RWPE1 (cell line): Measurements from ENCODE around the gene SCIN.

Source experiments
- CTCF ChIA-PET: fragments of 350-600 bp; sonication (Branson Sonifier 250); formaldehyde crosslinking; extraction: SDS; loops from one replicate; lab custom pipeline; 2021; lab: Yijun Ruan, JAX
- POLR2A ChIA-PET: fragments of 400-600 bp; formaldehyde crosslinking; extraction: SDS; loops from one replicate; lab custom pipeline; 2020; ENCODE audit warnings: antibody characterized with exemption; ENCODE audit not compliant: low non-redundant PET; lab: Yijun Ruan, JAX
- DNase-seq: peaks from one replicate; pipeline ENCODE4 v3.0.0; 2012; ENCODE audit warnings: low spot score
- H3K27ac ChIP-seq: fragments of 450-650 bp; 2 replicates; pipeline ENCODE4 v1.5.1; 2017
- CTCF ChIP-seq: fragments of 450-650 bp; conservative IDR thresholded peaks from 2 replicates; pipeline ENCODE4 v1.5.1; 2017; ENCODE audit warnings: low read depth, mild to moderate bottlenecking

SCIN gene

GRCh38 chr7:12584930-12585329 lies 14.4 kb downstream of the SCIN start:
- ChIA-PET POLR2A (no interaction called here), CTCF (no interaction called here)
- no peak for TF ChIP-seq CTCF
- no peak overlapping the region for H3K27ac ChIP-seq
- no peak for DNase-seq

- DNase-seq = no peak
- no peak for TF ChIP-seq CTCF
- H3K27ac ChIP-seq = no peak overlapping the region
- ChIA-PET POLR2A (interaction anchor here (0.6 kb wide), 1 partner anchor 15 kb away, joined by 3 read pairs; no protein-coding TSS in a partner anchor), CTCF (no interaction called here)
Observed at GRCh38 chr7:12586271-12586670, 15.8 kb downstream of the SCIN start.

- DNase-seq = no peak
- no peak for TF ChIP-seq CTCF
- ChIA-PET POLR2A (no interaction called here), CTCF (interaction anchor here (0.6 kb wide), 1 partner anchor 636 kb away, joined by 4 read pairs; no protein-coding TSS in a partner anchor)
- H3K27ac ChIP-seq = no peak overlapping the region
Observed at GRCh38 chr7:12588259-12588904, 17.9 kb downstream of the SCIN start.

- POLR2A ChIA-PET = no interaction called here
- CTCF ChIA-PET = no interaction called here
Observed at GRCh38 chr7:12590559-12590958, 20.0 kb downstream of the SCIN start.

GRCh38 chr7:12594122-12594897 lies 23.8 kb downstream of the SCIN start:
- ChIA-PET POLR2A (no interaction called here), CTCF (interaction anchor here (0.6 to 0.8 kb wide), 2 partner anchors 70 to 354 kb away, joined by 4 to 5 read pairs; no protein-coding TSS in a partner anchor)
- H3K27ac ChIP-seq = no peak overlapping the region
- no peak for TF ChIP-seq CTCF
- DNase-seq = no peak

More at GRCh38 chr7:12590559-12590958, 20.0 kb downstream of the SCIN start:
- DNase-seq = no peak
- no peak overlapping the region for H3K27ac ChIP-seq
- no peak for TF ChIP-seq CTCF

GRCh38 chr7:12595148-12595547 lies 24.6 kb downstream of the SCIN start:
- DNase-seq = no peak
- no peak for TF ChIP-seq CTCF

More at GRCh38 chr7:12595148-12595547, 24.6 kb downstream of the SCIN start:
- POLR2A ChIA-PET = no interaction called here
- no peak overlapping the region for H3K27ac ChIP-seq
- CTCF ChIA-PET = interaction anchor here (0.6 kb wide), 1 partner anchor 353 kb away, joined by 4 read pairs; no protein-coding TSS in a partner anchor
